Raji (cell line): ENCODE results near the gene PTPRN2.

Experiments used
- POLR2A ChIP-seq: IDR thresholded peaks from 2 replicates; pipeline ENCODE4 v1.6.1; 2011; ENCODE audit warnings: low read depth, low read length, control low read depth; ENCODE audit not compliant: insufficient read depth

Gene PTPRN2

GRCh38 chr7:158399762-158400161, 187.9 kb downstream of the PTPRN2 start:
- no peak for TF ChIP-seq POLR2A

GRCh38 chr7:158398750-158399149, 188.9 kb downstream of the PTPRN2 start:
- no peak for TF ChIP-seq POLR2A

GRCh38 chr7:158397885-158398284, 189.7 kb downstream of the PTPRN2 start:
- no peak for TF ChIP-seq POLR2A

- no peak for TF ChIP-seq POLR2A
These were observed 190.4 kb downstream of the PTPRN2 start for GRCh38 chr7:158396982-158397862.

GRCh38 chr7:158396301-158396905, 191.2 kb downstream of the PTPRN2 start:
- no peak for TF ChIP-seq POLR2A

- no peak for TF ChIP-seq POLR2A
These were observed 191.8 kb downstream of the PTPRN2 start for GRCh38 chr7:158395780-158396278.

- no peak for TF ChIP-seq POLR2A
These were observed 192.3 kb downstream of the PTPRN2 start for GRCh38 chr7:158395349-158395748.

GRCh38 chr7:158394936-158395335, 192.7 kb downstream of the PTPRN2 start:
- no peak for TF ChIP-seq POLR2A

GRCh38 chr7:158393926-158394625, 193.5 kb downstream of the PTPRN2 start:
- no peak for TF ChIP-seq POLR2A

- TF ChIP-seq POLR2A = no peak
These were observed 195.4 kb downstream of the PTPRN2 start for GRCh38 chr7:158392251-158392650.

- no peak for TF ChIP-seq POLR2A
These were observed 196.1 kb downstream of the PTPRN2 start for GRCh38 chr7:158391541-158391940.

GRCh38 chr7:158391141-158391540, 196.5 kb downstream of the PTPRN2 start:
- no peak for TF ChIP-seq POLR2A

- no peak for TF ChIP-seq POLR2A
These were observed 197.2 kb downstream of the PTPRN2 start for GRCh38 chr7:158390460-158390859.

- TF ChIP-seq POLR2A = no peak
These were observed 197.9 kb downstream of the PTPRN2 start for GRCh38 chr7:158389514-158390425.

- TF ChIP-seq POLR2A = no peak
These were observed 198.7 kb downstream of the PTPRN2 start for GRCh38 chr7:158388928-158389327.

- no peak for TF ChIP-seq POLR2A
These were observed 199.6 kb downstream of the PTPRN2 start for GRCh38 chr7:158388072-158388471.
